DMS153 treated with DMSO at 0.1 percent for 48 hours (cell line): Measurements from ENCODE around the gene C1orf198.

Experiments used
- DNase-seq: peaks from one replicate; lab custom pipeline; 2025; ENCODE audit not compliant: unreplicated experiment; lab: John Stamatoyannopoulos, UW

Gene C1orf198

DNA sequence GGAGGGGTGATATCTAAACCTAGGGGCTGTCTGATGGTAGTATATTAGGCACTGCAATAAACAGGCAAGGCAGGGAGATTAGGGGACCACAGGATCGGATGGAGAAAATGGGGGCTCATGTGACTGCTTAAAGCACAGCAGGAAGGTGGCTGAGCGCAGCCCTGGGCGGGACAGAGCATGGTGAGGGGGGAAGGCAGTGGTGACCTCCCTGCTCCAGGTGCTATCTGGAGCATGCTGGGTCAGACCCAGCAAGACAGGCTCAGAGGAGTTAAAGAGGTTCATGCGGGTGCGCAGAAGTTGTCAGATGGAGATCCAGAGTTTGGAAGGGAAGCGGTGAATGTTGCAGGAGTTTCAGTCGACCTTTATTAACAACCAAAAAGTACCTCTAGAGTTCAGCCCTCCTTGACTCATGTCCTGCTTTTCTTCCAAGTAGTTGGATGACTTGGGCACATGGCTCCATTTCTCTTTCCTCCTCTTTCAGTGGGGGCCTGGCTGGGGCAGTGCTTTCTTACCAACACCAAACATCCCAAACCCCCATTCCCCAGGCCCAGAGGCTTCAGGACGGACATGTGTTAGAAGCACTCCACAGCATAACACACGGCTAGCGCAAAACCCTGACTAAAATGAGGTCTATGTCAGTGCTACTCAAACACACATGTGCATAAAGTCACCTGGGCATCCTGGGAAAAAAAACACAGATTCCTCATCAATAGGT, 79.6 kb downstream of the C1orf198 start:
- DNase-seq = no peak

GRCh38 chr1:230787471-230787870, 80.8 kb downstream of the C1orf198 start:
- no peak for DNase-seq
